ENCODE results near the gene PIM3. TPM values are rescaled to one million over a fixed set of nuclear protein-coding genes. Genes with fewer than 3 reads are reported as not detected.

PIM3 gene
- total and polyA plus RNA-seq, 2 of the 8 experiments (the other 6 are each of a cell fraction or from before 2014, with no cell fraction given): 22.6 to 30.0 TPM

DNA sequence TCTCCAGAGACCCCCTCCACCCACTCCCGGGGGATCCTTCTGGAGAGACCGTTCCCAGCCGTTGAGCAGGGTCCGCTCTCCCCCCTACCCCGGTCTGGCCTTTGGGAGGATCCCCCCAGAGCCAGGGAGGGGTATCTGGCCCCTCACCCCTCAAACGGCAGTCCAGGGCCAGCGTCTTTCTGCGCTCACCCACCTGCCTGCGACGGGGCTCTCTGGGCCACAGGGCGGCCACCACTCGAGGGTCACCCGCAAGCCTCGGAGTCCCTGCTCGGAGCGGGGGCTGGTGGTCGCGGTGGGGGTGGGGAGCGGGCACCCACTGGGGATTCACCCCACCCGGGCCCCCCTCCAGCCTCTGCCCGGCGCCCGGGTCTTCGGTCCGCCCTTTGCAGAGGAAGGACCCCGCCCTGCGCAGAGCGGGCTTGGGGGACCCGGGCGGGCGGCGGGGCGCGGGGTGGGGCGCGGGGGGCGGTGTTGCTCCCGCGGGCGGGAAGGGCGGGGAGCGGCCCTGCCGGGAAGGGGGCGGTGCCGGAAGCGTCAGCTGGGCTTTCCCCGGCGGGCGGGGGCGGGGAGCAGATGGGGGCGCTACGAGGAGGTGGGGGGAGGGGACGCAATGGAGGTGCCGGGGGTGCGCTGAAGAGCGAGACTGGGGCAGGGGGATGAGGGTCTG, 25.5 kb upstream of the PIM3 start:
- Histone ChIP-seq H2BK5ac (ENCODE audit: low read depth, low read length) (no peak overlapping the region; the same call in 1 of the 2 replicates), H3K79me2 (ENCODE audit: control insufficient read depth in 1 of 2, insufficient read depth in 2 of 2, low read length in 2 of 2) (no peaks in the 10 kb centered on the region), H3K27ac (ENCODE audit: low read depth, low read length) (no peak overlapping the region), H2AFZ (ENCODE audit: low read length) (no peak overlapping the region), H3K23me2 (ENCODE audit: low read depth, low read length) (peaks cover 8% of the 10 kb centered on the region; the same call in 1 of the 2 replicates), H3K4me1 (replicated peaks in 1 of 4; ENCODE audit: control insufficient read depth in 3 of 4, insufficient read depth in 4 of 4, low read length in 3 of 4) (peaks cover 5 to 21% (median 11%) of the 10 kb centered on the region in 4 experiments), H4K5ac (ENCODE audit: insufficient read length, low read depth, low read length) (peak overlapping the region; percentile 53), H3K4me2 (ENCODE audit: insufficient read depth in 1 of 2, low read depth in 2 of 2, low read length in 2 of 2) (peak overlapping the region; percentile 54 to 76; a peak in 3 of 4 replicates), H3K18ac (ENCODE audit: extremely low read depth, low read length) (peak overlapping the region; percentile 90), H3K9me3 (ENCODE audit: insufficient read depth in 2 of 2, low read depth in 1 of 2, low read length in 1 of 2) (no peaks in the 10 kb centered on the region), H4K8ac (ENCODE audit: extremely low read depth, insufficient read depth, low read length) (no peak overlapping the region; the same call in 1 of the 2 replicates), H3K56ac (replicated peaks; ENCODE audit: insufficient read length, low read depth, low read length) (no peak overlapping the region), H3K36me3 (ENCODE audit: control insufficient read depth in 2 of 4, insufficient read depth in 4 of 4, low read length in 3 of 4) (no peaks in the 10 kb centered on the region), H2BK15ac (ENCODE audit: low read length) (peak overlapping the region; percentile 46; the same call in 1 of the 2 replicates), H3K9ac (replicated peaks in 1 of 4; ENCODE audit: extremely low read depth in 1 of 4, low read depth in 3 of 4, low read length in 3 of 4) (no peak overlapping the region), H2BK120ac (replicated peaks; ENCODE audit: low read depth, low read length) (no peak overlapping the region), H3K14ac (ENCODE audit: insufficient read length) (no peak overlapping the region), H3K4me3 (ENCODE audit: extremely low read depth in 1 of 4, insufficient read depth in 2 of 4, low read depth in 3 of 4, low read length in 4 of 4) (peak overlapping the region in 2 of 4 experiments; percentile 21 to 61; a peak in 4 of 8 replicates), H3K4ac (replicated peaks; ENCODE audit: insufficient read length, low read depth, low read length) (peak overlapping the region; percentile 38), H2BK12ac (ENCODE audit: low read depth, low read length) (peak overlapping the region; percentile 27; the same call in 1 of the 2 replicates), H4K91ac (replicated peaks; ENCODE audit: insufficient read length, low read length) (peak overlapping the region; percentile 40), H3K27me3 (replicated peaks in 1 of 4; ENCODE audit: control insufficient read depth in 3 of 4, extremely low read depth in 1 of 4, insufficient read depth in 3 of 4, low read length in 3 of 4) (peaks cover 0 to 6% (median 5%) of the 10 kb centered on the region in 4 experiments; a peak in 6 of 7 replicates), H3K79me1 (ENCODE audit: low read depth, low read length) (no peaks in the 10 kb centered on the region; the same call in 1 of the 2 replicates), H2AK5ac (ENCODE audit: low read depth, low read length) (no peak overlapping the region), H3K23ac (ENCODE audit: insufficient read length) (no peak overlapping the region), H4K20me1 (replicated peaks in 1 of 2; ENCODE audit: control insufficient read depth in 1 of 2, insufficient read depth in 2 of 2, low read length in 2 of 2) (peaks cover 0 to 7% of the 10 kb centered on the region in 2 experiments), H2BK20ac (ENCODE audit: low read length) (no peak overlapping the region)
- peak in 1 of 2 experiments; percentile 77 for DNase-seq (ENCODE audit: low read depth in 1 of 2, low spot score in 2 of 2)
- CTCF ChIA-PET (ENCODE audit: partially characterized antibody): no interaction called here
- WGBS, 2 experiments (ENCODE audit: extremely low coverage in 1 of 2, insufficient coverage in 1 of 2, insufficient read length in 1 of 2, insufficient replicate concordance in 2 of 2, low coverage in 1 of 2, low lambda C conversion rate in 2 of 2, missing lambda C conversion rate in 1 of 2): 18% methylated on average over 13 of the region's 56 CpGs; no CpG with 5 or more reads in 1 of the 2 experiments
- no peak for FAIRE-seq
- TF ChIP-seq CHD1 (IDR thresholded peaks at IDR 0.05; ENCODE audit: low read depth, low read length) (no peak), TEAD4 (IDR thresholded peaks at IDR 0.05; ENCODE audit: low read depth, low read length) (no peak)
- TF ChIP-seq, protein P1, sequence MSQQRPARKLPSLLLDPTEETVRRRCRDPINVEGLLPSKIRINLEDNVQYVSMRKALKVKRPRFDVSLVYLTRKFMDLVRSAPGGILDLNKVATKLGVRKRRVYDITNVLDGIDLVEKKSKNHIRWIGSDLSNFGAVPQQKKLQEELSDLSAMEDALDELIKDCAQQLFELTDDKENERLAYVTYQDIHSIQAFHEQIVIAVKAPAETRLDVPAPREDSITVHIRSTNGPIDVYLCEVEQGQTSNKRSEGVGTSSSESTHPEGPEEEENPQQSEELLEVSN (IDR thresholded peaks at IDR 0.05): peak; percentile 35; the same call in 1 of the 2 replicates
- POLR2A ChIA-PET (ENCODE audit: partially characterized antibody): no interaction called here

Data from H1 (cell line).